ENCODE results near the gene RSL1D1. TPM values are rescaled to one million over a fixed set of nuclear protein-coding genes. Genes with fewer than 3 reads are reported as not detected.

RSL1D1 gene
- total RNA-seq, 3 donors from 2014 or later (not counting 1 experiment from before 2014, with no cell fraction given), result 66.3 to 102 (median 99.1) TPM

GRCh38 chr16:11799509-11800381, 51.6 kb downstream of the RSL1D1 start:
- Mint-ChIP-seq H3K27me3 (ENCODE audit: low read depth in 2 of 2) (no peaks in the 10 kb centered on the region), H3K4me1 (peaks cover 36 to 42% of the 10 kb centered on the region in 2 donors), H3K27ac (peak overlapping the region; percentile 69 to 98), H3K4me3 (peak overlapping the region; percentile 42), H3K36me3 (no peaks in the 10 kb centered on the region), H3K9me3 (no peaks in the 10 kb centered on the region)
- H3K4me1 ChIP-seq (ENCODE audit: control insufficient read depth, insufficient read depth, low read length), result peaks cover 38% of the 10 kb centered on the region
- no peaks in the 10 kb centered on the region for H3K9me3 ChIP-seq (ENCODE audit: control insufficient read depth, insufficient read depth, low read length)
- TF ChIP-seq, protein P1, sequence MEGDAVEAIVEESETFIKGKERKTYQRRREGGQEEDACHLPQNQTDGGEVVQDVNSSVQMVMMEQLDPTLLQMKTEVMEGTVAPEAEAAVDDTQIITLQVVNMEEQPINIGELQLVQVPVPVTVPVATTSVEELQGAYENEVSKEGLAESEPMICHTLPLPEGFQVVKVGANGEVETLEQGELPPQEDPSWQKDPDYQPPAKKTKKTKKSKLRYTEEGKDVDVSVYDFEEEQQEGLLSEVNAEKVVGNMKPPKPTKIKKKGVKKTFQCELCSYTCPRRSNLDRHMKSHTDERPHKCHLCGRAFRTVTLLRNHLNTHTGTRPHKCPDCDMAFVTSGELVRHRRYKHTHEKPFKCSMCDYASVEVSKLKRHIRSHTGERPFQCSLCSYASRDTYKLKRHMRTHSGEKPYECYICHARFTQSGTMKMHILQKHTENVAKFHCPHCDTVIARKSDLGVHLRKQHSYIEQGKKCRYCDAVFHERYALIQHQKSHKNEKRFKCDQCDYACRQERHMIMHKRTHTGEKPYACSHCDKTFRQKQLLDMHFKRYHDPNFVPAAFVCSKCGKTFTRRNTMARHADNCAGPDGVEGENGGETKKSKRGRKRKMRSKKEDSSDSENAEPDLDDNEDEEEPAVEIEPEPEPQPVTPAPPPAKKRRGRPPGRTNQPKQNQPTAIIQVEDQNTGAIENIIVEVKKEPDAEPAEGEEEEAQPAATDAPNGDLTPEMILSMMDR (IDR thresholded peaks at IDR 0.05), result no peak
- H3K4me3 ChIP-seq (ENCODE audit: low read length), result no peak overlapping the region
- ATAC-seq (no peak), DNase-seq (peak in 1 of 2 donors; percentile 73)
- intact Hi-C loops (cut with micrococcal nuclease), result no loop called here
- no peak overlapping the region for H3K27ac ChIP-seq (ENCODE audit: low read length)
- WGBS (ENCODE audit: insufficient coverage), result 62% methylated on average over 14 of the region's 14 CpGs
- H3K27me3 ChIP-seq (ENCODE audit: control insufficient read depth, insufficient read depth, low read length), result no peaks in the 10 kb centered on the region
- no peaks in the 10 kb centered on the region for H3K36me3 ChIP-seq (ENCODE audit: control insufficient read depth, insufficient read depth, low read length)

GRCh38 chr16:11799017-11799381, 52.3 kb downstream of the RSL1D1 start:
- peak overlapping the region; percentile 96 to 98 for H3K27ac Mint-ChIP-seq
- 95% methylated on average over 10 of the region's 10 CpGs for WGBS (ENCODE audit: insufficient coverage)
- no peaks in the 10 kb centered on the region for H3K36me3 Mint-ChIP-seq
- intact Hi-C loops (cut with micrococcal nuclease), result no loop called here
- Histone ChIP-seq H3K27me3 (ENCODE audit: control insufficient read depth, insufficient read depth, low read length) (no peaks in the 10 kb centered on the region), H3K4me1 (ENCODE audit: control insufficient read depth, insufficient read depth, low read length) (peaks cover 38% of the 10 kb centered on the region), H3K27ac (ENCODE audit: low read length) (peak overlapping the region; percentile 93), H3K36me3 (ENCODE audit: control insufficient read depth, insufficient read depth, low read length) (no peaks in the 10 kb centered on the region), H3K9me3 (ENCODE audit: control insufficient read depth, insufficient read depth, low read length) (no peaks in the 10 kb centered on the region), H3K4me3 (ENCODE audit: low read length) (no peak overlapping the region)
- TF ChIP-seq, protein P1 (IDR thresholded peaks at IDR 0.05), result no peak
- no peak overlapping the region for H3K4me3 Mint-ChIP-seq
- H3K27me3 Mint-ChIP-seq (ENCODE audit: low read depth in 2 of 2), result no peaks in the 10 kb centered on the region
- H3K9me3 Mint-ChIP-seq, result no peaks in the 10 kb centered on the region
- peaks cover 43 to 50% of the 10 kb centered on the region in 2 donors for H3K4me1 Mint-ChIP-seq
- DNase-seq (no peak), ATAC-seq (no peak)

GRCh38 chr16:11797957-11798299, 53.4 kb downstream of the RSL1D1 start:
- no peak for ATAC-seq
- 2% methylated on average over 6 of the region's 7 CpGs for WGBS (ENCODE audit: insufficient coverage)
- Mint-ChIP-seq H3K36me3 (no peaks in the 10 kb centered on the region), H3K27ac (peak overlapping the region; percentile 96 to 98), H3K27me3 (ENCODE audit: low read depth in 2 of 2) (no peaks in the 10 kb centered on the region), H3K9me3 (no peaks in the 10 kb centered on the region), H3K4me3 (peak overlapping the region; percentile 94), H3K4me1 (peaks cover 49 to 54% of the 10 kb centered on the region in 2 donors)
- Histone ChIP-seq H3K9me3 (ENCODE audit: control insufficient read depth, insufficient read depth, low read length) (no peaks in the 10 kb centered on the region), H3K27ac (ENCODE audit: low read length) (peak overlapping the region; percentile 93), H3K36me3 (ENCODE audit: control insufficient read depth, insufficient read depth, low read length) (no peaks in the 10 kb centered on the region), H3K4me1 (ENCODE audit: control insufficient read depth, insufficient read depth, low read length) (peaks cover 38% of the 10 kb centered on the region), H3K4me3 (ENCODE audit: low read length) (peak overlapping the region; percentile 68), H3K27me3 (ENCODE audit: control insufficient read depth, insufficient read depth, low read length) (no peaks in the 10 kb centered on the region)
- intact Hi-C loops (cut with micrococcal nuclease), result loop anchor here (1.0 kb wide), 2 partner anchors 15 to 56 kb away; partner anchors contain the start of gene TXNDC11
- TF ChIP-seq, protein P1 (IDR thresholded peaks at IDR 0.05), result no peak
- DNase-seq, result peak in 1 of 2 donors; percentile 52
